Muscle of arm (tissue), 12 donors: ENCODE results near the gene SPATA17. TPM values are rescaled to one million over a fixed set of nuclear protein-coding genes. Genes with fewer than 3 reads are reported as not detected.

Experiments used
- DNase-seq: peaks from one replicate; pipeline ENCODE4 v3.0.0-alpha.2; 2013
- polyA plus RNA-seq, 12 donors: library from polyadenylated mRNA; unstranded; fragments of 120-200 nt; gene quantifications; one replicate each; pipeline ENCODE4 v1.2.1, GENCODE V29; 2013; ENCODE audit not compliant: insufficient read length in 12 of 12

Gene SPATA17
- polyA plus RNA-seq, 12 donors, result 1.7 to 4.7 (median 3.4) TPM; not detected in 2

- DNase-seq, result no peak
Observed at GRCh38 chr1:217911908-217912307, 280.8 kb downstream of the SPATA17 start.

- no peak for DNase-seq
Observed at GRCh38 chr1:217917281-217917887, 286.2 kb downstream of the SPATA17 start.

- peak; percentile 52 for DNase-seq
Observed at GRCh38 chr1:217919683-217920388, 288.7 kb downstream of the SPATA17 start.

Other genes starting within 250 kb of the SPATA17 start
- gene GPATCH2, start 254 bp upstream of the SPATA17 start, polyA plus RNA-seq, result 10 to 100 TPM in 11 of 12 donors, not detected in 1; 10.0 to 18.5 (median 14.5) TPM